ENCODE data around the gene SCN3B.

DNA sequence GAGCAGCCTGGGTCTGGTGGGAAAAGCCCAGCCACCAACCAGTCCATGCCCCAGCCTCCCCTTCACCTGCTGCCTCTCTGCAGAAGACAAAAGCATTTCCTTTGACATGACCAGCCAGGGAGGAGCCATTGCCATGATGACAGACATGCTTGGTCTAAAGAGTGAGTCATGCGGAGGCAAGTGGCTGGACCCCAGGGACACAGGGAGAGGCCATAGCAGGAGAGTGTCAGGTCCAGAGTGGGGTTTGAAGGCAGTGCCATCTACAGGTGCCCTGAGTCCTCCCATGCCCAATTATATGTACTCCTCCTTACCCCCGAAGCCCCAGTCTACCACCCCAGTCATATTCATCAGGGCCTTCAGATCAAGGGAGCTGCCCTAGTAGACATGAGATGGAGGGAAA is 67.4 kb downstream of the SCN3B start:
- TF ChIP-seq, protein P1, sequence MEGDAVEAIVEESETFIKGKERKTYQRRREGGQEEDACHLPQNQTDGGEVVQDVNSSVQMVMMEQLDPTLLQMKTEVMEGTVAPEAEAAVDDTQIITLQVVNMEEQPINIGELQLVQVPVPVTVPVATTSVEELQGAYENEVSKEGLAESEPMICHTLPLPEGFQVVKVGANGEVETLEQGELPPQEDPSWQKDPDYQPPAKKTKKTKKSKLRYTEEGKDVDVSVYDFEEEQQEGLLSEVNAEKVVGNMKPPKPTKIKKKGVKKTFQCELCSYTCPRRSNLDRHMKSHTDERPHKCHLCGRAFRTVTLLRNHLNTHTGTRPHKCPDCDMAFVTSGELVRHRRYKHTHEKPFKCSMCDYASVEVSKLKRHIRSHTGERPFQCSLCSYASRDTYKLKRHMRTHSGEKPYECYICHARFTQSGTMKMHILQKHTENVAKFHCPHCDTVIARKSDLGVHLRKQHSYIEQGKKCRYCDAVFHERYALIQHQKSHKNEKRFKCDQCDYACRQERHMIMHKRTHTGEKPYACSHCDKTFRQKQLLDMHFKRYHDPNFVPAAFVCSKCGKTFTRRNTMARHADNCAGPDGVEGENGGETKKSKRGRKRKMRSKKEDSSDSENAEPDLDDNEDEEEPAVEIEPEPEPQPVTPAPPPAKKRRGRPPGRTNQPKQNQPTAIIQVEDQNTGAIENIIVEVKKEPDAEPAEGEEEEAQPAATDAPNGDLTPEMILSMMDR (conservative IDR thresholded peaks at IDR 0.05; ENCODE audit: low read length): no peak
- TF ChIP-seq EZH2phosphoT487 (IDR thresholded peaks at IDR 0.05; ENCODE audit: borderline replicate concordance, low read depth, low read length): no peak

Data from OCI-LY7 (cell line).